ENCODE results near the gene IFNA2.
A peak's percentile ranks its signal among the peaks of the same experiment; 100 is the strongest.
"Not testable (repeated sequence)": the region's sequence is repeated elsewhere in the genome, so short reads cannot be mapped to it uniquely, and the experiment has no call there.

The IFNA2 gene

GRCh38 chr9:21383627-21384026, 1.6 kb downstream of the IFNA2 start:
- TF ChIP-seq CTCF (conservative IDR thresholded peaks at IDR 0.05; ENCODE audit: control insufficient read depth, insufficient read depth, low read depth, low read length), result no peak
- no peak for DNase-seq (ENCODE audit: low read depth)

GRCh38 chr9:21381448-21382339, 3.5 kb downstream of the IFNA2 start:
- no peak for DNase-seq (ENCODE audit: low read depth)
- no peak for TF ChIP-seq CTCF (conservative IDR thresholded peaks at IDR 0.05; ENCODE audit: control insufficient read depth, insufficient read depth, low read depth, low read length)
- H3K4me3 ChIP-seq (ENCODE audit: control insufficient read depth, low read depth, low read length), result no peak overlapping the region

More at GRCh38 chr9:21383627-21384026, 1.6 kb downstream of the IFNA2 start:
- H3K4me3 ChIP-seq (ENCODE audit: control insufficient read depth, low read depth, low read length), result no peak overlapping the region

- not testable (repeated sequence) for DNase-seq (ENCODE audit: low read depth); H3K4me3 ChIP-seq (ENCODE audit: control insufficient read depth, low read depth, low read length)
Observed at GRCh38 chr9:21371467-21371866, 13.7 kb downstream of the IFNA2 start.

GRCh38 chr9:21367957-21368356, 17.2 kb downstream of the IFNA2 start, which contains the start of gene IFNA13:
IFNA13 (minus strand) TSS chr9:21368057; CDS start chr9:21368010, 47 bp downstream.
- no peak within 1 kb of the TSS for H3K4me3 ChIP-seq (ENCODE audit: control insufficient read depth, low read depth, low read length)
- no peak for TF ChIP-seq CTCF (conservative IDR thresholded peaks at IDR 0.05; ENCODE audit: control insufficient read depth, insufficient read depth, low read depth, low read length)
- DNase-seq (ENCODE audit: low read depth), result no peak

- not testable (repeated sequence) for DNase-seq (ENCODE audit: low read depth); H3K4me3 ChIP-seq (ENCODE audit: control insufficient read depth, low read depth, low read length)
Observed at GRCh38 chr9:21367169-21367568, 18.0 kb downstream of the IFNA2 start.

- no peak for DNase-seq (ENCODE audit: low read depth)
- no peak overlapping the region for H3K4me3 ChIP-seq (ENCODE audit: control insufficient read depth, low read depth, low read length)
- no peak for TF ChIP-seq CTCF (conservative IDR thresholded peaks at IDR 0.05; ENCODE audit: control insufficient read depth, insufficient read depth, low read depth, low read length)
Observed at GRCh38 chr9:21362287-21362686, 22.9 kb downstream of the IFNA2 start.

GRCh38 chr9:21357479-21358460, 27.4 kb downstream of the IFNA2 start:
- TF ChIP-seq CTCF (conservative IDR thresholded peaks at IDR 0.05; ENCODE audit: control insufficient read depth, insufficient read depth, low read depth, low read length), result no peak
- DNase-seq (ENCODE audit: low read depth), result peak; percentile 16
- H3K4me3 ChIP-seq (ENCODE audit: control insufficient read depth, low read depth, low read length), result no peak overlapping the region
